NCI-H187 treated with DMSO at 0.1 percent for 48 hours (cell line): ENCODE data around the gene NDUFB2.
"Not testable (repeated sequence)": the region's sequence is repeated elsewhere in the genome, so short reads cannot be mapped to it uniquely, and the experiment has no call there.

Experiments
- DNase-seq: peaks from one replicate; lab custom pipeline; 2025; lab: John Stamatoyannopoulos, UW

The NDUFB2 gene

DNA sequence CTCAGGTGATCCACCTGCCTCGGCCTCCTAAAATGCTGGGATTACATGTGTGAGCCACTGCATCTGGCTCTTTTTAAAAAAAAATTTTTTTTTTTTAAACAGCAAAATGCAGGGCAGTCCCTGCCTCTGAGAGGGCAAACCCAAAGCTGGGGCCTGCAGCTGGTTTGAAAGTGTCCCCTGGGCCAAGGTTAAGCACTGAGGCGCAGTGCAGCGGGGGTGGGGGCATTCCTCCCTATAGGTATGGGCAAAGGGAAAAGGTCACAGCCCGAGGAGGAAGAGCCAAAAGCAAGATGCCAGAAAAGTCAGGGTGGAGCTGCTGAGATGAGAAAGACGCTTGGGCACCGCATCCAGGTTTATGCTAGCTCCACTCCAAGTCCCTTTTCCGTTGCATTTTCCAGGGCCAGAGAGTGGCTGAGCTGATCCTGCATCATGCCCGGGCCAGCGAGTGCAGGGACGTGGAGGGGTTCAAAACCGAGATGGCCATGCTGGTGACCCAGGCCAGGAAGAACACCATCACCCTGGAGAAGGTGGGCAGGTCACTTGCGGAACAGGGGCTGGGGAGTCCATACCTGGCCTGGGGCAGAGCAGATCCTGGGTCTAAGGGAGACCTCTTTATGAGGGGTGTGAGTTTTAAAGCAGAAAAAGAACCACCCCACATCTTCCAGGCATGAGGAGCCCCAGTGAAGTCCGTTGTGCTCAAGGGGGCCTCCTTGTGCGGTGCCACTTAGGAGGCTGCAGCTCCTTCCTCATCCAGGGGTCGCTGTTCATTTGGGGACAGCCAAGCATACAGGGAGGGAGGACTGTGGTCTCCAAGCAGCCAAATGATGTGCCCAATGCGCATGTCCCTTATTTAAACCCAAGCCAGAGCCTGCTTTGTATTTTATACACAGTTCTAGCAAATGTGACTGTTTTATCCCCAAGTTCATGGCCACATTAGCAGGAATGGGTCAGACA is 7.0 kb upstream of the NDUFB2 start:
- no peak for DNase-seq

DNA sequence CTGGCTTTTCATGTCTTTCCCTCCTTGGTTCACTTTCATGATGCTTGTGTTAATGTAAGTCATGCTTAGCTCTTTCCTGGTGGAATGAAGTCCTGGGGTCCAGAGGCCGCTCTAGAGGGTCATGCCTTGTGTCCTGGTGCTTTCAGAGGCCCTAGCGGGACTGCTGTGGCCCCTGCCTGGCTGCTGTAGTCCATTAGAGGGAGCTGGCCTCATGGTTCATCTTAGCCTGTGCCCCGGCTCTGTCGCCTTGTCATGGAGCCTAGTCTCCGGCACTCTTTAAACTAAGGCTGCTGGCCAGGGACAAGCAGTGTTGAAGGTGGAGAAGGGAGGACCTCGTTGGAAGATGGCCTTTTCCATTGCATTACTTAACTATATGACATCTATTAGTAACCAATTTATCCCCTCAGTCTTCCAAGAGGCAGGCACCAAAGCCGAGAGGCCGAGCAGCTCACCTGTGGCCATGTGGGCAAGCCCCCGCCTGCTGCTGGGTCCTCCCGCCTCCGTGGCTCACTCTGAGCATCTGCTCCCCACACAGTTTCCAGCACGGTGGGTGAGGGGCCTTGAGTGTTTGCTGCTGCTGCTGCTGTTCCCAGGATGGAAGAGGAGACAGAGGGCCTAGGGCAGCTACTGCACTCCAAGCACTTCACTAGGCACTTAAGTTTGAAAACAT is 5.0 kb upstream of the NDUFB2 start:
- DNase-seq = no peak

DNA sequence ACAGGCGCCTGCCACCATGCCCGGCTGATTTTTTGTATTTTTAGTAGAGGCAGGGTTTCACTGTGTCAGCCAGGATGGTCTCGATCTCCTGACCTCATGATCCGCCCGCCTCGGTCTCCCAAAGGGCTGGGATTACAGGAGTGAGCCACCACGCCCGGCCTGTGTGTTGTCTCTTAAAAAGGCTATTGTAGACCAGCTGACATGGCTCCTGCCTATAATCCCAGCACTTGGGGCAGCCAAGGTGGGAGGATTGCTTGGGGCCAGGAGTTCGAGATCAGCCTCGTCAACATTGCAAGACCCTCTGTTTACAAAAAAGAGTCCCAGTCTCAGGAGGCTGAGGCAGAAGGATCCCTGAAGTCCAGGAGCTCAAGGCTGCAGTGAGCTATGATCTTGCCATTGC is 2.7 kb upstream of the NDUFB2 start:
- not testable (repeated sequence) for DNase-seq

DNA sequence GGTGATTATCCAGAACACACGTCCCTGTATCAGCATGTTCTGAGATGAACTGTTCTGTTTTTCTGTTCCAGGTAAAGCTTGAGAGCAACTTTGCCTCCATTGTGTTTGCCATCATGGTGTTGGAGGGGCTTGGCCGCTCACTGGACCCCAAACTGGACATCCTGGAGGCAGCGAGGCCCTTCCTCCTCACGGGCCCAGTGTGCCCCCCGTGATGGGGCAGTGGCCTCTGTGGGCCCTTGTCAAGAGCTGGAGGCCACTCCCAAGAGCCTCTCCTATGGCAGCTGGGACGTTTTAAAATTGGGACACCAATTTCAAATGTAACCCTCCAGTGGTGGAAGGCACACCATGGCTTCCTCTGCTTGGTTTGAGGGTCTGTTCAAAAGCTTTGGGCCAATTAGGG is 1.9 kb upstream of the NDUFB2 start:
- no peak for DNase-seq

DNA sequence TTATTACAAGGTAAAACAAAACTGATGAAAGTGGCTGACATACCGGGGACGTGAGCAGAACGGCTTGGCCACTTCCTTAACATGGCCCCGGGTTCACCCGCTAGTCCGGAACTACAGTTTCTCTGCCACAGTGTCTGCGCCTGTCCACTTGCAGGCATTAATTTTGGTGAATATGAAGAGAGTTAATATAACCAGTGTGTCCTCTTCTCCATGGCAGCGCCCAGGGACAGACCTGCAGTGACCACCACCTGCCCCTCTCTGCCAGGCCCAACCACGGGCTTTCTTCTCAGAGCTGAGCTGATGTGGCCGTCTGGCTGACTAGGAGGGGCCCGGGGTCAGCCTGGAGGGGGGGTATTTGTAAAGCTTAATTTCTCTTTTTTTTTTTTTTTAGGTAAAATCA is 1.1 kb upstream of the NDUFB2 start:
- no peak for DNase-seq

DNA sequence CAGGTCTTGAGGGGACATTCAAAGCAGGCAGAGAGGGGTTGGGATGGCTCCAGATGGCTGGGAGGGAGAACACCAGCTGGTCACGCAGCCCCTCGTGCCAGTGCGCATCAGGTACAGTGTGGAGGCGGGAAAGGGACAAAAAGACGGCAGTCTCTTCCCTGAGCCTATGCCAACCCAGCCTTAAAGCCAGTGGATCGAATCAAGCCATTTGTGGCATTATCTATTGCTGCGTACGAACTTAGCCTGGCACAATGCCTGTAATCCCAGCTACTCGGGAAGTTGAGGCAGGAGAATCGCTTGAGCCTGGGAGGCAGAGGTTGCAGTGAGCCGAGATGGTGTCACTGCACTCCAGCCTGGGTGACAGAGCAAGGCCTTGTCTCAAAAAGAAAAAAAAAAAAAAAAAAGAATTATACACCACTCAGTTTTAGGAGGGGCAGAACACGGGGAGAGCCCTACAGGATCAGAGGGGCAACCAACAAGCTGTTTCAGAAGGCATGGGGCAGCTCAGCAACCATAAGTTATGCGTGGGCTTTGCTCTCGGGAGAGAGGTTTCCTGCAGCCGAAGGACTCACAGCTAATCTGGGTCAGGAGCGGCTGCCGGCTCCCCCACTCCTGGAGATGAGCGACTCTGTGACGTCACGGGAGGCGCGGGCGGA is 356 bp upstream of the NDUFB2 start:
- DNase-seq = no peak

DNA sequence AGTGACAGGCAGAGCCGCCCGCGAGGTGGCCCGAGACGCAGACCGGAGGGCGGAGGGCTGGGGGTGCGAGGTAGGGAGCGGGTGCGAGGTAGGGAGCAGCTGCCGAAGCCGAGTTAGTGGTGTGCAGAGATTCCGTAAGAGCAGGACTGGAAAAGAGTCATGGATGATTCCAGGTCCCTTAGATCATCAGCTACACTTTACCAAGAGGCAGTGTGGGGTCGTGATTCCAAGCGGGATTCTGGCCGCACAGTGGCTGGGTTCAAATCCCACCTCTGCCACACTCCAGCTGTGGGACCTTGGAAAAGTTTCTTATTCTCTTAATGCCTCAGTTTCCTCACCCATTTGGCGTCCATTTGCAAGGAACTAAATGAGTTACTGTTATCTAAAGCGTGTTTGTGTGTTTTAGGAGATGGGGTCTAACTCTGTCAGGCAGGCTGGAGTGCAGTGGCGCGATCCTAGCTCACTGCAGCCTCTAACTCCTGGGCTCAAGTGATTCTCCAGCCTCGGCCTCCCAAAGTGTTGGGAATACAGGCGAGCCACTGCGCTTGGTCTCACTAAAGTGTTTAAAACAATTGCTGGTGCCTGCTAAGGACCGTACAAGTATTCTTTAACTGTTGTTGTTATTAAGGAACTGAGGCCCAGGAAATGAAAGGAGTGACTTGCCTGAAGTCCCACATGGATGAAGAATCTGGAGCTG is 1.1 kb downstream of the NDUFB2 start:
- DNase-seq = no peak

DNA sequence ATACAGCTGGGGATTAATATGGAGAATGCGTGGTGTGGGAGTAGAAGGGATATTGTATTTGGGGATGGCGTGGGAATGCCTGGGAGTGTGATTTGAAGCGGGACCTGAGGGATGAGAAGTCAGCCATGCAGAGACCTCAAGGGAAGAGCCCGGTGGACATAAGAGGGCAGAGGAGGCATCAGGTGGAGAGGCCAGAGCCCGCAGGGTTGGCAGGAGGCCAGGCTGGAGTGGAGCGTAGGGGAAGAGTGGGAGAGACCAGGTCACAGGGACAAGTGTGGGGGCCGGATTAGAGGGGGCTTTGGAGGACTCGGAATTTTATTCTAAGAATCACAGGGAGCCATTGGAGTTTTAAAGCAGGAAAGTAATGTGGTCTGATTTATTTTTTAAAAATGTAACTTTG is 2.0 kb downstream of the NDUFB2 start:
- no peak for DNase-seq

DNA sequence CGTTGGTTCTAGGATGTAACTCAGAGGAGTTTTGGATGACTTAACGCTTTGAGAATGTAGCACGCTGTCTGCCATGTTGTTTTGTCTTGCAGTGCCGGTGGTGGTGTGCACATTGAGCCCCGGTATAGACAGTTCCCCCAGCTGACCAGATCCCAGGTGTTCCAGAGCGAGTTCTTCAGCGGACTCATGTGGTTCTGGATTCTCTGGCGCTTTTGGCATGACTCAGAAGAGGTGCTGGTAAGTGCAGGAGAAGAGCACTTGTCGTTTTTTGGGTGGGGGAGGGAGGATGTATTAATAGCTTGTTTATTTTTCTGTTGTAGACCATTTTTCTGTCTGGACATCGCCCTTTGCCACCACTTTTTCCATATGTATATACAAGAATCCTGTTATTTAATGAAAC is 6.3 kb downstream of the NDUFB2 start:
- DNase-seq = no peak

DNA sequence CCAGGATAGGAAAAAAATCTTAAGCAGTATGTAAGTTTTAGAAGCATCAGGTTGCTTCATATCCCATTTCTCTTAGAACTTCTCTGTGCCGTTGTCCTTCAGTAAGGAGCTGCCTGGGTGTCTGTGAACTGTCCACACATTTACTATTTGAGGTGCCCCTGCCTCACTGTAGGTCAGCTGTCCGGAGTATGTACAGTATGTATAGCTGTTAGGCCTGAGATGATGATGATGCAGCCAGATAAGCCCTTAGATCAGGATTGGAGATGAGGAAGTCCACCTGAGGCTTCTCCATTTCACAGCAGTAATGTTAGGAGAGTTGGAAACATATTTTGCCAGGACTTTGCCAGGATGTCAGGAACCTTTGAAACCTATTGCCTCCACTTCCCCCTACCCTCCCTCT is 7.7 kb downstream of the NDUFB2 start:
- no peak for DNase-seq

DNA sequence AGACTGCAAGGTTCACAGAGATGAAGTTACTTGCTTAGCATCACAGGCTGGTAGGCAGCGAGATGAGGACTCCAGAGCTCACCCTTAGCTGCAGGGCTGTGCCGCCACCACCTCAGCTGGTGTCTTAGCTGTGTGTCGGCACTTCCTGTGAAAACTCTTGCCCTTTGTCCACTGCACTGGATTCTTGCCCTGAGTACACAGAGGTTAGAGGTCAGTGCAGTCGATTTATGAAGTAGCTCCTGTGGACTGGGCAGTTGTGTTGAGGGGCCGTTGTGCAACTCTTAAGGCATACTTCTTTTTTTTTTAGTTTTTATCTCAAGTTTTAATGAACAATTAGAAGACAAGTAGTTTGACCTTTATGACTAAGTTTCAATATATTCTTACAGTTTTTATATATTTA is 10.6 kb downstream of the NDUFB2 start:
- no peak for DNase-seq

DNA sequence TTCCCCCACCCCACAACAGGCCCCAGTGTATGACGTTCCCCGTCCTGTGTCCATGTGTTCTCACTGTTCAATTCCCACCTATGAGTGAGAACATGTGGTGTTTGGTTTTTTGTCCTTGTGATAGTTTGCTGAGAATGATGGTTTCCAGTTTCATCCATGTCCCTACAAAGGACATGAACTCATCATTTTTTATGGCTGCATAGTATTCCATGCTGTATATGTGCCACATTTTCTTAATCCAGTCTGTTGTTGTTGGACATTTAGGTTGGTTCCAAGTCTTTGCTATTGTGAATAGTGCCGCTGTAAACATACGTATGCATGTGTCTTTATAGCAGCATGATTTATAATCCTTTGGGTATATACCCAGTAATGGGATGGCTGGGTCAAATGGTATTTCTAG is 12.3 kb downstream of the NDUFB2 start:
- DNase-seq = not testable (repeated sequence)

DNA sequence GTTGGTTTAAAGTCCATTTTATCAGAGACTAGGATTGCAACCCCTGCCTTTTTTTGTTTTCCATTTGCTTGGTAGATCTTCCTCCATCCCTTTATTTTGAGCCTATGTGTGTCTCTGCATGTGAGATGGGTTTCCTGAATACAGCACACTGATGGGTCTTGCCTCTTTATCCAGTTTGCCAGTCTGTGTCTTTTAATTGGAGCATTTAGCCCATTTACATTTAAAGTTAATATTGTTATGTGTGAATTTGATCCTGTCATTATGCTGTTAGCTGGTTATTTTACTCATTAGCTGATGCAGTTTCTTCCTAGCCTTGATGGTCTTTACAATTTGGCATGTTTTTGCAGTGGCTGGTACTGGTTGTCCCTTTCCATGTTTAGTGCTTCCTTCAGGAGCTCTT is 15.9 kb downstream of the NDUFB2 start:
- DNase-seq = not testable (repeated sequence)

DNA sequence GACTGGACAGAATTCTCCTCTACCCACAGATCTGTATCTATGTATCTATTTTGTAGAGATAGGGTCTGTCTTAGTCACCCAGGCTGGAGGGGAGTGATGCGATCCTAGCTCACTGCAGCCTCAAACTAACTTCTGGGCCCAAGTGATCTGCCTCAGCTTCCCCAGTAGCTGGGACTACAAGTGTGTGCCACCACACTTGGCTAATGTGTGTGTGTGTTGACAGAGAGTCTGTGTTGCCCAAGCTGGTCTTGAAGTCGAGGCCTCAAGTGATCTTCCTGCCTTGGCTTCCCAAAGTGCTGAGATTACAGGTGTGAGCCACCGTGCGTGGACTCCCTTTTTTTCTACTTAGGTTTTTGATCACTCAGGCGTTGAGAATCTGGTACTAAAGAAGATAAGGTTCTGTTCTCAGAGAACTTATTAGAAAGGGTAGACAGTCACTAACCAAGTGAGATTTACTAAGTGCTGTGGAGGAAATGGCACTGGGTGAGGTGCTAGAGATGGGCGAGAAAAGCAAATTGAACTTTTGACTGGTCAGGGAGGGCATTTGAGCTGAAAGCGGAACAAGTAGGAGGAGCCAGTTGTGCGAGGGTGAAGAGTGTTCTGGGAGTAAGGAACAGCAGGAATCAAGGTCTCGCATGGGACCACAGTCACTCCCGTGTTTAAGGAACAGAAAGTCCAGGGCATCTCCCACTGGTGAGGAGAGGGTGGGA is 18.0 kb downstream of the NDUFB2 start:
- DNase-seq = no peak

DNA sequence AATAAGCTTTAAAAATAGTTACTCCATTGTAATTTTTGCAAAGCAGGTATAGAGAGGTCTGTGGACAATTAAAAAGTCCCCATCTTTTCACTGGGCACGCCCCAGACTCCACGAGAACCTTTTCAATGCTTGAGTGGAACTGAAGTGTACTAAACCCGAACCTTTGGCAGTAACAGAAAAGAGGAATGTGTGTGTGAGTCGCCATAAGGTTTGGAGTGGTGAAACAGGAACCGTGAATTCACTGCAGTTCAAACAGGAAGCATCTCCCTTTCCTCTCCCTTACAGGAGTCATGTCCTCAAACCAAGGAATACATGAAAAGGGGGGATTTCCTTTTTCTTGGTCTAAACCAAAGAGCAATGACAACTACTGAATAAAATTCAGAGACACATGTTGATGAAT is 23.2 kb downstream of the NDUFB2 start:
- DNase-seq = peak; percentile 91

DNA sequence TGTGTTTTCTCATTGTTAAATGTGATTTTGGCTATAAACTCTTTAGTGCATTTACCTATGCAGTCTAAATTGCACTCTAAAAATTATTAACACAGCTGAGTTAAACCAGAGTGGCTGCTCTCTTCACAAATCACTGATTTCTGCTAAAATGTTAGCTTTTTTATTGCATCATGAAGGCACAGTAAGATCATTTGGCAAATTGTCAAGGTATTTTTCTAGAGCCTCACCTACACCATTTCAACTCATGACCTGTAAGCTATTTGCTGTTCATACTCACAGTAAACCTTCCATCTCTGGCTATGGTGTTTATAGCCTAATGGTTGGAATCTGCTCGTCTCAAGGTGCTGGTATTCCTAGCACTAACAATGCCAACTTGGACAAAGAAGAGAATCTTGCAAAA is 25.7 kb downstream of the NDUFB2 start:
- no peak for DNase-seq

DNA sequence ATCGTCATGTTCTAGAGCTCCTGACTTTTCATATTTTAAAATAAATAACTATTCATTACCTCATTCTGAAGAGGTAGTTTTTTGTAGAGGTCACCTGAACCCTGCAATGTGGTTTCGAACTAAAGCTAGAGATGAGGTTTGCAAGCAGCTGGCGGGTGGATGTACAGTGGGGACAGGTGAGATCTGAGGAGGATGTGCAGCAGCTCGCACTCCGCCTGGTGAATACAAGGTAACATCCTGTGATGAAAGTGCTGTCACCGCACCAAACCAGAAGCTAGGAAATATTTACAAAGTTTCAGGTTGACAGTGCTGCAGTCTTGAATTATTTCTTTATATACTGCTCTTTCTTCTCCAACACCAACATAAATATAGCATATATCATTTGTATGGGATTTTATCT is 26.5 kb downstream of the NDUFB2 start:
- no peak for DNase-seq

DNA sequence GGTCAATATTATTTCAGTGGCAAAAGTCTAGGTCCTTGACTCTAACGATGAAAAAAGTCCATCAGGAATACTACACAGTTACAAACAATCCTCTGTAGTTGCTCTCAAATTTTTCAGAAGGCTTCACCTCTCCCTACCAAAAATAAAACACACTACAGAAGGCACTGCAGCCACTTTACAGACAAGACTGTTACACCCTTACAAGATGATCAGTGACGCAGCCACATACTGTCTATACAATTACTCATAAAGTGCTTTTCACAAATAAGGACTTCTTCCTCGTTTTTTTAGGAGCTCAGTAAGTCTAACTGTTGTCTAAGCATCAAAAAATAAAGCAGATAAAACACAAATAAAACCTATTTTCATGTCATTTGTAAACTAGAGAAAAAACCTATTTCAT is 27.1 kb downstream of the NDUFB2 start:
- DNase-seq = no peak

DNA sequence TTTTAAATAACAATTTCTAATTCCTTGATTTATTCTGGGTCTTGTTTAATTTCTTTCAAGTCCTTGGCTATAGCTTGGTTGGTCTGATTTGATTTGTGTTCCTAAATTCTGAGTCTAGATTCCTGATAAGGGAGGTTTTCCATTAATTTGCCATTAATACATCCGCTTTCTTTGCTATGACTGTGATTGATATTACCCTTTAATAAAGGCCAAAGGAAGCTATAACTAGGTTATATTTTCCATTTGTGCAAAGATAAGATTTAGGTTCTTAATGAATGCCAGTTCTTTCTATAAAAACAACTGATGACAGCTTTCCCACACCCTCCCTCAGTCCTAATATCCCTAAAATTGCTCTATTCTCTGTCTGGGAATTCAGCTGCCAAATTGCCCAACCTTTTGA is 28.2 kb downstream of the NDUFB2 start:
- no peak for DNase-seq

DNA sequence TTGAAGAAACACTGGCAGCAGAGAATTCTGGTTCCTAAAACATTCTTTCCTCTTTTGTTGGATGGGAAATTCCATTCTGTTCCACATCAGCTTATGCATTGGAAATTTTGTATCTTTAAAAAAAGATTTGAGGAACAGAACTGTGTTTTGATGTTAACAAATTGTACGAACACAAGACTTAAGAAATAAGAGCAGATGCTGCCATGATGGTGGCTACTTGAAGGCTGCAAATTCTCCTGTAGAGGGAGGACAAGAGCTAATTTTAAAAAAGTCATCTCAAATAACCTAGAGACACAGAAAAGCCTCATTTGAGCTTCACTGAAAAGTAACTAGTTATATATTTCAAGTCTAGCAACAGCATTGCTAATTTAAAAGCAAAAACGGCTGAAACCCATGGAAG is 29.8 kb downstream of the NDUFB2 start:
- DNase-seq = no peak

DNA sequence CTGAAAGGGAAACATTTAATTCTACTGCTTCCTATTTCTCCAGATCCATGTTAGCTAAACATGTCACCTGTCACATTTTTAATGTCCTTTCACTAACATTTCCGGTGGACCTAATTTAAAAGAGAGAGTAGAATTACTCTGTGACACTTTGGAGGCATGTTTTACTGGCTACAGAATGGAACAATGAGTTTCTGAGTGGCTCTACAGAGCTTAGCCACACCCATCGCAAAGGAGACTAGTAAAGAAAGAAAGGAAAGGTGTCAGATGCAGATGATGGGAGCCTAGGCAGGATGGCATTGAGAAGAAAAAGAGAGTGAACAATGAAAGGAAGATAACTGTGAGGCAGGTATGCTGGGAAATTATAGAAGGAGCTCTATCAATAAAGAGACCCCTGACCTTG is 35.9 kb downstream of the NDUFB2 start:
- peak; percentile 57 for DNase-seq

DNA sequence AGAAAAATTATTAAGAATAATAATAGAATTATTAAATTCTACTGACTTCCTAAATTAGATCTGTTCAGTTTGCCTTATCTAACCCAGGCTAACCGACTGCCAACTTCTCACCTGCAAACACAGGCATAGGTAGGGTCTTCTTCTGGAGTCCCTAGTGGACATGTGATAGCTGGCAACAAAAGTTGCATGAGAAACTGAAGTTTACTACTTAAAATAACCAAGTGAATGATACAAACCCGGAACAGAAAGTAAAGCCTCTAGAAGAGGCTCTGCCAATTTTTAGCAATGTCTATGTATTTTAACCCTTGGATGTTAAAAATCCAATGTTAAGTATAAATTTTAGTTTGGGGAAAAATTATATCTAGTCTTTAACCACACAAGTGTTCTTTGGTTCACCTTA is 37.6 kb downstream of the NDUFB2 start:
- DNase-seq = no peak
